RWPE1 (cell line): ENCODE data around the gene CLSTN3.

ENCODE experiments used
- CTCF ChIA-PET: fragments of 350-600 bp; sonication (Branson Sonifier 250); formaldehyde crosslinking; extraction: SDS; loops from one replicate; lab custom pipeline; 2021; lab: Yijun Ruan, JAX
- POLR2A ChIA-PET: fragments of 400-600 bp; formaldehyde crosslinking; extraction: SDS; loops from one replicate; lab custom pipeline; 2020; ENCODE audit warnings: antibody characterized with exemption; ENCODE audit not compliant: low non-redundant PET; lab: Yijun Ruan, JAX
- DNase-seq: peaks from one replicate; pipeline ENCODE4 v3.0.0; 2012; ENCODE audit warnings: low spot score
- H3K27ac ChIP-seq: fragments of 450-650 bp; 2 replicates; pipeline ENCODE4 v1.5.1; 2017
- CTCF ChIP-seq: fragments of 450-650 bp; conservative IDR thresholded peaks from 2 replicates; pipeline ENCODE4 v1.5.1; 2017; ENCODE audit warnings: low read depth, mild to moderate bottlenecking

CLSTN3 gene

GRCh38 chr12:7146906-7147305, 16.7 kb downstream of the CLSTN3 start:
- ChIA-PET POLR2A (no interaction called here), CTCF (interaction anchor here (0.6 kb wide), 3 partner anchors 39 to 494 kb away, joined by 3 to 7 read pairs (median 5); no protein-coding TSS in a partner anchor)
- no peak for TF ChIP-seq CTCF
- no peak for DNase-seq
- no peak overlapping the region for H3K27ac ChIP-seq

GRCh38 chr12:7150356-7150755, 20.2 kb downstream of the CLSTN3 start:
- POLR2A ChIA-PET = no interaction called here
- DNase-seq = no peak
- no peak overlapping the region for H3K27ac ChIP-seq
- CTCF ChIA-PET = interaction anchor here (0.6 kb wide), 1 partner anchor 10 kb away, joined by 3 read pairs; no protein-coding TSS in a partner anchor
- TF ChIP-seq CTCF = no peak

- ChIA-PET POLR2A (no interaction called here), CTCF (no interaction called here)
- H3K27ac ChIP-seq = no peak overlapping the region
- no peak for TF ChIP-seq CTCF
- no peak for DNase-seq
These were observed 20.7 kb downstream of the CLSTN3 start for GRCh38 chr12:7150841-7151240.

- CTCF ChIA-PET = no interaction called here
- no peak overlapping the region for H3K27ac ChIP-seq
- POLR2A ChIA-PET = no interaction called here
- DNase-seq = no peak
- no peak for TF ChIP-seq CTCF
These were observed 21.4 kb downstream of the CLSTN3 start for GRCh38 chr12:7151532-7151931.

- no peak overlapping the region for H3K27ac ChIP-seq
- DNase-seq = no peak
- ChIA-PET CTCF (interaction anchor here (0.6 to 1.6 kb wide), 3 partner anchors 8 to 11 kb away, joined by 3 to 7 read pairs (median 3); no protein-coding TSS in a partner anchor), POLR2A (no interaction called here)
- TF ChIP-seq CTCF = no peak
These were observed 22.6 kb downstream of the CLSTN3 start for GRCh38 chr12:7152818-7153217.

GRCh38 chr12:7154042-7154441, 23.9 kb downstream of the CLSTN3 start:
- no peak for TF ChIP-seq CTCF
- no peak overlapping the region for H3K27ac ChIP-seq
- DNase-seq = peak; percentile 7
- POLR2A ChIA-PET = no interaction called here
- CTCF ChIA-PET = interaction anchor here (0.6 to 1.9 kb wide), 3 partner anchors 8 to 15 kb away, joined by 4 to 9 read pairs (median 7); no protein-coding TSS in a partner anchor
